Breast epithelium (tissue), 3 donors: ENCODE results near the gene FUBP3.

Source experiments
- CTCF ChIP-seq, 3 donors: fragments of 450-650 bp; IDR thresholded peaks; one replicate each; pipeline ENCODE4 v1.5.1; 2016 to 2017; ENCODE audit warnings: antibody characterized with exemption in 3 of 3, mild to moderate bottlenecking in 3 of 3, moderate library complexity in 3 of 3
- POLR2A ChIP-seq: fragments of 450-650 bp; IDR thresholded peaks from one replicate; pipeline ENCODE4 v1.6.1; 2016; ENCODE audit warnings: antibody characterized with exemption, mild to moderate bottlenecking, moderate library complexity

GRCh38 chr9:130616451-130616850 is 37.1 kb downstream of the FUBP3 start:
- TF ChIP-seq POLR2A (no peak), CTCF (IDR thresholded peaks at IDR 0.05) (no peak)
